ENCODE data around the gene MRGPRF. TPM values are rescaled to one million over a fixed set of nuclear protein-coding genes. Genes with fewer than 3 reads are reported as not detected.
"Not testable (repeated sequence)": the region's sequence is repeated elsewhere in the genome, so short reads cannot be mapped to it uniquely, and the experiment has no call there.

Gene MRGPRF
- total RNA-seq, 2 experiments from 2014 or later: not detected

GRCh38 chr11:68999748-69000355, 13.2 kb downstream of the MRGPRF start:
- H3K9me3 Mint-ChIP-seq (ENCODE audit: low read depth); H3K36me3 Mint-ChIP-seq; H3K27me3 Mint-ChIP-seq; H3K4me3 Mint-ChIP-seq; DNase-seq; H3K4me1 Mint-ChIP-seq; CTCF ChIA-PET; ATAC-seq; H3K27ac Mint-ChIP-seq: not testable (repeated sequence)

GRCh38 chr11:68999093-68999747, 13.8 kb downstream of the MRGPRF start:
- H3K27ac Mint-ChIP-seq: no peak overlapping the region
- CTCF ChIA-PET: no interaction called here
- H3K9me3 Mint-ChIP-seq (ENCODE audit: low read depth): no peaks in the 10 kb centered on the region
- H3K27me3 Mint-ChIP-seq: peaks cover 3% of the 10 kb centered on the region
- ATAC-seq: no peak
- no peak for DNase-seq
- no peak overlapping the region for H3K4me3 Mint-ChIP-seq
- H3K4me1 Mint-ChIP-seq: peaks cover 3% of the 10 kb centered on the region
- H3K36me3 Mint-ChIP-seq: no peaks in the 10 kb centered on the region

GRCh38 chr11:68998390-68998911, 14.6 kb downstream of the MRGPRF start:
- H3K9me3 Mint-ChIP-seq (ENCODE audit: low read depth): no peaks in the 10 kb centered on the region
- ATAC-seq (no peak), DNase-seq (no peak)
- CTCF ChIA-PET: no interaction called here
- no peak overlapping the region for H3K4me3 Mint-ChIP-seq
- H3K4me1 Mint-ChIP-seq: peaks cover 3% of the 10 kb centered on the region
- no peaks in the 10 kb centered on the region for H3K36me3 Mint-ChIP-seq
- no peak overlapping the region for H3K27ac Mint-ChIP-seq
- peaks cover 7% of the 10 kb centered on the region for H3K27me3 Mint-ChIP-seq

GRCh38 chr11:68997995-68998348, 15.1 kb downstream of the MRGPRF start:
- peaks cover 7% of the 10 kb centered on the region for H3K27me3 Mint-ChIP-seq
- no peak for ATAC-seq
- CTCF ChIA-PET: no interaction called here
- peaks cover 3% of the 10 kb centered on the region for H3K4me1 Mint-ChIP-seq
- DNase-seq: no peak
- no peak overlapping the region for H3K4me3 Mint-ChIP-seq
- no peak overlapping the region for H3K27ac Mint-ChIP-seq
- H3K9me3 Mint-ChIP-seq (ENCODE audit: low read depth): no peaks in the 10 kb centered on the region
- no peaks in the 10 kb centered on the region for H3K36me3 Mint-ChIP-seq

- H3K27me3 Mint-ChIP-seq: peaks cover 7% of the 10 kb centered on the region
- no peak overlapping the region for H3K4me3 Mint-ChIP-seq
- DNase-seq (no peak), ATAC-seq (no peak)
- H3K9me3 Mint-ChIP-seq (ENCODE audit: low read depth): no peaks in the 10 kb centered on the region
- no peaks in the 10 kb centered on the region for H3K36me3 Mint-ChIP-seq
- H3K4me1 Mint-ChIP-seq: peaks cover 3% of the 10 kb centered on the region
- H3K27ac Mint-ChIP-seq: no peak overlapping the region
- CTCF ChIA-PET: no interaction called here
These were observed 15.7 kb downstream of the MRGPRF start for GRCh38 chr11:68997124-68997994.

GRCh38 chr11:68996376-68997123, 16.5 kb downstream of the MRGPRF start:
- H3K4me1 Mint-ChIP-seq: peaks cover 3% of the 10 kb centered on the region
- peaks cover 9% of the 10 kb centered on the region for H3K27me3 Mint-ChIP-seq
- H3K36me3 Mint-ChIP-seq: no peaks in the 10 kb centered on the region
- H3K27ac Mint-ChIP-seq: no peak overlapping the region
- no peaks in the 10 kb centered on the region for H3K9me3 Mint-ChIP-seq (ENCODE audit: low read depth)
- no peak overlapping the region for H3K4me3 Mint-ChIP-seq
- no peak for DNase-seq
- CTCF ChIA-PET: no interaction called here
- no peak for ATAC-seq

- H3K9me3 Mint-ChIP-seq (ENCODE audit: low read depth): no peaks in the 10 kb centered on the region
- CTCF ChIA-PET: no interaction called here
- H3K4me1 Mint-ChIP-seq: peaks cover 9% of the 10 kb centered on the region
- no peak overlapping the region for H3K4me3 Mint-ChIP-seq
- peaks cover 12% of the 10 kb centered on the region for H3K27me3 Mint-ChIP-seq
- H3K36me3 Mint-ChIP-seq: no peaks in the 10 kb centered on the region
- ATAC-seq (no peak), DNase-seq (no peak)
- no peak overlapping the region for H3K27ac Mint-ChIP-seq
These were observed 18.2 kb downstream of the MRGPRF start for GRCh38 chr11:68994894-68995285.

GRCh38 chr11:68994161-68994893, 18.7 kb downstream of the MRGPRF start:
- CTCF ChIA-PET: interaction anchor here (0.6 kb wide), 1 partner anchor 461 kb away, joined by 3 read pairs; no protein-coding TSS in a partner anchor
- peaks cover 6% of the 10 kb centered on the region for H3K4me1 Mint-ChIP-seq
- no peak for DNase-seq

GRCh38 chr11:68993546-68993945, 19.5 kb downstream of the MRGPRF start:
- no peak overlapping the region for H3K27ac Mint-ChIP-seq
- no peaks in the 10 kb centered on the region for H3K9me3 Mint-ChIP-seq (ENCODE audit: low read depth)
- peaks cover 6% of the 10 kb centered on the region for H3K4me1 Mint-ChIP-seq
- peaks cover 14% of the 10 kb centered on the region for H3K27me3 Mint-ChIP-seq
- no peak overlapping the region for H3K4me3 Mint-ChIP-seq
- CTCF ChIA-PET: no interaction called here
- no peak for ATAC-seq
- no peak for DNase-seq
- no peaks in the 10 kb centered on the region for H3K36me3 Mint-ChIP-seq

More at GRCh38 chr11:68994161-68994893, 18.7 kb downstream of the MRGPRF start:
- no peak for ATAC-seq
- Mint-ChIP-seq H3K9me3 (ENCODE audit: low read depth) (no peaks in the 10 kb centered on the region), H3K36me3 (no peaks in the 10 kb centered on the region), H3K27ac (no peak overlapping the region), H3K27me3 (peaks cover 13% of the 10 kb centered on the region), H3K4me3 (no peak overlapping the region)

GRCh38 chr11:68992743-68993255, 20.2 kb downstream of the MRGPRF start:
- Mint-ChIP-seq H3K9me3 (ENCODE audit: low read depth) (no peaks in the 10 kb centered on the region), H3K36me3 (no peaks in the 10 kb centered on the region), H3K4me3 (no peak overlapping the region), H3K27me3 (peaks cover 20% of the 10 kb centered on the region), H3K4me1 (peaks cover 6% of the 10 kb centered on the region), H3K27ac (no peak overlapping the region)
- no peak for DNase-seq
- no peak for ATAC-seq
- CTCF ChIA-PET: no interaction called here

- Mint-ChIP-seq H3K27ac (no peak overlapping the region), H3K9me3 (ENCODE audit: low read depth) (no peaks in the 10 kb centered on the region), H3K4me3 (no peak overlapping the region), H3K27me3 (peaks cover 33% of the 10 kb centered on the region), H3K4me1 (peaks cover 6% of the 10 kb centered on the region), H3K36me3 (no peaks in the 10 kb centered on the region)
- DNase-seq (no peak), ATAC-seq (no peak)
- CTCF ChIA-PET: no interaction called here
These were observed 21.9 kb downstream of the MRGPRF start for GRCh38 chr11:68990995-68991780.

Measured in activated CD8-positive, alpha-beta memory T cell treated with anti-CD3 and anti-CD28 coated beads, Interleukin-2, amount 10 ng/mL, durations not matched to agents 7 days and 5 days (primary cell).